HEK293 (cell line): Measurements from ENCODE around the gene ICAM5.

Experiments
- CTCF ChIP-seq: fragments of 450-650 bp; formaldehyde crosslinking; IDR thresholded peaks from 2 replicates; pipeline ENCODE4 v1.5.1; 2016; ENCODE audit warnings: missing biosample characterization, missing genetic modification characterization
- GLIS2 ChIP-seq: fragments of 450-650 bp; formaldehyde crosslinking; IDR thresholded peaks from 2 replicates; pipeline ENCODE4 v1.5.1; 2016; ENCODE audit warnings: missing biosample characterization, missing genetic modification characterization
- HOXC10 ChIP-seq: sonication (generic); formaldehyde crosslinking; IDR thresholded peaks from 2 replicates; pipeline ENCODE4 v1.8.1; 2023; ENCODE audit warnings: mild to moderate bottlenecking, missing genetic modification reagents
- KLF8 ChIP-seq: fragments of 450-650 bp; formaldehyde crosslinking; IDR thresholded peaks from 2 replicates; pipeline ENCODE4 v1.5.1; 2016; ENCODE audit warnings: missing biosample characterization, missing genetic modification characterization
- MYNN ChIP-seq: fragments of 450-650 bp; formaldehyde crosslinking; IDR thresholded peaks from 2 replicates; pipeline ENCODE4 v1.5.1; 2016; ENCODE audit warnings: missing biosample characterization, missing genetic modification characterization, borderline replicate concordance
- OSR2 ChIP-seq: fragments of 450-650 bp; formaldehyde crosslinking; IDR thresholded peaks from 2 replicates; pipeline ENCODE4 v1.5.1; 2016; ENCODE audit warnings: missing biosample characterization, missing genetic modification characterization
- OVOL3 ChIP-seq: fragments of 450-650 bp; formaldehyde crosslinking; IDR thresholded peaks from 2 replicates; pipeline ENCODE4 v1.5.1; 2016; ENCODE audit warnings: missing biosample characterization, missing genetic modification characterization
- TSHZ1 ChIP-seq: fragments of 450-650 bp; formaldehyde crosslinking; IDR thresholded peaks from 2 replicates; pipeline ENCODE4 v1.5.1; 2016; ENCODE audit warnings: missing biosample characterization, missing genetic modification characterization, borderline replicate concordance
- WT1 ChIP-seq: fragments of 450-650 bp; formaldehyde crosslinking; IDR thresholded peaks from 2 replicates; pipeline ENCODE4 v1.5.1; 2016; ENCODE audit warnings: missing biosample characterization, missing genetic modification characterization
- ZBTB49 ChIP-seq: fragments of 450-650 bp; formaldehyde crosslinking; IDR thresholded peaks from 2 replicates; pipeline ENCODE4 v1.5.1; 2016; ENCODE audit warnings: missing biosample characterization, missing genetic modification characterization, low read depth
- ZBTB6 ChIP-seq: fragments of 450-650 bp; formaldehyde crosslinking; IDR thresholded peaks from 2 replicates; pipeline ENCODE4 v1.5.1; 2017; ENCODE audit warnings: missing biosample characterization, missing genetic modification characterization
- ZBTB7A ChIP-seq: fragments of 450-650 bp; formaldehyde crosslinking; IDR thresholded peaks from 2 replicates; pipeline ENCODE4 v1.5.1; 2016; ENCODE audit warnings: low read depth, missing biosample characterization, missing genetic modification characterization
- ZFP41 ChIP-seq: fragments of 450-650 bp; formaldehyde crosslinking; IDR thresholded peaks from 2 replicates; pipeline ENCODE4 v1.5.1; 2016; ENCODE audit warnings: missing biosample characterization, missing genetic modification characterization, borderline replicate concordance
- ZNF133 ChIP-seq: fragments of 450-650 bp; formaldehyde crosslinking; IDR thresholded peaks from 2 replicates; pipeline ENCODE4 v1.5.1; 2016; ENCODE audit warnings: missing biosample characterization, missing genetic modification characterization
- ZNF146 ChIP-seq: fragments of 450-650 bp; formaldehyde crosslinking; IDR thresholded peaks from 2 replicates; pipeline ENCODE4 v1.5.1; 2016; ENCODE audit warnings: missing biosample characterization, missing genetic modification characterization
- ZNF18 ChIP-seq: fragments of 450-650 bp; formaldehyde crosslinking; IDR thresholded peaks from 2 replicates; pipeline ENCODE4 v1.5.1; 2016; ENCODE audit warnings: missing biosample characterization, missing genetic modification characterization
- ZNF202 ChIP-seq: fragments of 450-650 bp; formaldehyde crosslinking; IDR thresholded peaks from 2 replicates; pipeline ENCODE4 v1.5.1; 2016; ENCODE audit warnings: missing biosample characterization, missing genetic modification characterization, borderline replicate concordance
- ZNF404 ChIP-seq: fragments of 450-650 bp; formaldehyde crosslinking; IDR thresholded peaks from 2 replicates; pipeline ENCODE4 v1.5.1; 2017; ENCODE audit warnings: missing biosample characterization, missing genetic modification characterization
- ZNF449 ChIP-seq: fragments of 450-650 bp; formaldehyde crosslinking; IDR thresholded peaks from 2 replicates; pipeline ENCODE4 v1.5.1; 2017; ENCODE audit warnings: missing biosample characterization, mild to moderate bottlenecking, missing genetic modification characterization, moderate library complexity
- ZNF488 ChIP-seq: fragments of 450-650 bp; formaldehyde crosslinking; IDR thresholded peaks from 2 replicates; pipeline ENCODE4 v1.5.1; 2016; ENCODE audit warnings: missing biosample characterization, missing genetic modification characterization
- ZNF610 ChIP-seq: fragments of 450-650 bp; formaldehyde crosslinking; IDR thresholded peaks from 2 replicates; pipeline ENCODE4 v1.5.1; 2016; ENCODE audit warnings: missing biosample characterization, missing genetic modification characterization, borderline replicate concordance
- ZNF621 ChIP-seq: fragments of 450-650 bp; formaldehyde crosslinking; IDR thresholded peaks from 2 replicates; pipeline ENCODE4 v1.5.1; 2017; ENCODE audit warnings: missing biosample characterization, missing genetic modification characterization
- ZNF629 ChIP-seq: fragments of 450-650 bp; formaldehyde crosslinking; IDR thresholded peaks from 2 replicates; pipeline ENCODE4 v1.5.1; 2017; ENCODE audit warnings: missing biosample characterization, missing genetic modification characterization
- ZSCAN30 ChIP-seq: fragments of 450-650 bp; IDR thresholded peaks from 2 replicates; pipeline ENCODE4 v1.5.1; 2018; ENCODE audit warnings: missing biosample characterization, mild to moderate bottlenecking, missing genetic modification characterization, moderate library complexity

Gene ICAM5

GRCh38 chr19:10251792-10252694, 37.7 kb upstream of the ICAM5 start, which contains the start of gene MRPL4 (continued):
- TF ChIP-seq MYNN (tag by site-specific recombination) (no peak), ZBTB7A (tag by site-specific recombination) (peak; percentile 81; the same call in 1 of the 2 replicates), ZBTB49 (tag by site-specific recombination) (no peak), ZBTB6 (0 out of 2 replicates have a peak, but pooled peaks have one; percentile 60), ZNF610 (tag by site-specific recombination) (peak; percentile 90), ZNF133 (tag by site-specific recombination) (0 out of 2 replicates have a peak, but pooled peaks have one; percentile 33), CTCF (tag by site-specific recombination) (peak; percentile 85), ZNF404 (tag by site-specific recombination) (no peak), ZNF621 (tag by site-specific recombination) (no peak), ZNF18 (tag by site-specific recombination) (peak; percentile 71), ZNF488 (tag by site-specific recombination) (peak; percentile 27; the same call in 1 of the 2 replicates), ZNF449 (tag by site-specific recombination) (peak; percentile 73), GLIS2 (tag by site-specific recombination) (peak; percentile 94), HOXC10 (CRISPR knock-in tag) (0 out of 2 replicates have a peak, but pooled peaks have one; percentile 65), OVOL3 (tag by site-specific recombination) (peak; percentile 84), ZNF146 (tag by site-specific recombination) (peak; percentile 63; the same call in 1 of the 2 replicates), ZFP41 (tag by site-specific recombination) (no peak), ZSCAN30 (tag by site-specific recombination) (no peak; the same call in none of the 2 replicates), ZNF629 (tag by site-specific recombination) (peak; percentile 96), ZNF202 (tag by site-specific recombination) (no peak), WT1 (peak; percentile 38; the same call in 1 of the 2 replicates), KLF8 (tag by site-specific recombination) (peak; percentile 98), OSR2 (tag by site-specific recombination) (peak; percentile 63), TSHZ1 (tag by site-specific recombination) (peak; percentile 60; the same call in 1 of the 2 replicates)
